Upper lobe of left lung (tissue), 4 donors: ENCODE measurements around the gene RPL5.

ENCODE experiments used
- POLR2AphosphoS5 ChIP-seq, 2 donors: sonication (generic); formaldehyde crosslinking; IDR thresholded peaks; one replicate each; pipeline ENCODE4 v1.5.1; 2017; ENCODE audit warnings: antibody characterized with exemption in 2 of 2
- TF ChIP-seq, protein P1 (sequence below), 6 experiments: fragments of 450-650 bp in 4 of 6; fragments of 200-600 bp in 2 of 6; sonication (generic) in 2 of 6; IDR thresholded peaks; one replicate each; pipeline ENCODE4 v1.5.1; 2016 to 2019; ENCODE audit warnings: antibody characterized with exemption in 6 of 6

DNA sequence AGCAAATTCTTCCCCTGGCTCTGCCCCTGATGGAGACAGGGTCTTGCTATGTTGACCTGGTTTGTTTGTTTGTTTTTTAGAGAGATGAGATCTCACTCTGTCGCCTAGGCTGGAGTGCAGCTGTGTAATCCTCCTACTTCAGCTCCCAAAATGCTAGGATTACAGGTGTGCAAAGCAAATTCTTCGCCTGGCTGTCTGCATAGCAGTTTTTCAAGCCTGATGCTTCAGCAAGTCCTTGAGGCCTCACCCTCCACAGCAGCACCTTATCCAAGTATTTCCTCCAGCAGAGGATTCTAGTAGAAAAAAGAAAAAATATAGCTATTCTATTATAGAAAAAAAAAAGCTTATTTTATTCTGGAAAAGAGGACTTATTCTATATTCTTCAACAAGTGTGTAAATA lies 15.1 kb upstream of the RPL5 start:
- TF ChIP-seq POLR2AphosphoS5 (IDR thresholded peaks at IDR 0.05), result no peak
- TF ChIP-seq, protein P1, sequence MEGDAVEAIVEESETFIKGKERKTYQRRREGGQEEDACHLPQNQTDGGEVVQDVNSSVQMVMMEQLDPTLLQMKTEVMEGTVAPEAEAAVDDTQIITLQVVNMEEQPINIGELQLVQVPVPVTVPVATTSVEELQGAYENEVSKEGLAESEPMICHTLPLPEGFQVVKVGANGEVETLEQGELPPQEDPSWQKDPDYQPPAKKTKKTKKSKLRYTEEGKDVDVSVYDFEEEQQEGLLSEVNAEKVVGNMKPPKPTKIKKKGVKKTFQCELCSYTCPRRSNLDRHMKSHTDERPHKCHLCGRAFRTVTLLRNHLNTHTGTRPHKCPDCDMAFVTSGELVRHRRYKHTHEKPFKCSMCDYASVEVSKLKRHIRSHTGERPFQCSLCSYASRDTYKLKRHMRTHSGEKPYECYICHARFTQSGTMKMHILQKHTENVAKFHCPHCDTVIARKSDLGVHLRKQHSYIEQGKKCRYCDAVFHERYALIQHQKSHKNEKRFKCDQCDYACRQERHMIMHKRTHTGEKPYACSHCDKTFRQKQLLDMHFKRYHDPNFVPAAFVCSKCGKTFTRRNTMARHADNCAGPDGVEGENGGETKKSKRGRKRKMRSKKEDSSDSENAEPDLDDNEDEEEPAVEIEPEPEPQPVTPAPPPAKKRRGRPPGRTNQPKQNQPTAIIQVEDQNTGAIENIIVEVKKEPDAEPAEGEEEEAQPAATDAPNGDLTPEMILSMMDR (IDR thresholded peaks at IDR 0.05), result no peak
